Suppressor macrophage treated with lipopolysaccharide for 4 hours (primary cell): ENCODE results near the gene C1QTNF1.
A peak's percentile ranks its signal among the peaks of the same experiment; 100 is the strongest.

Source experiments
- DNase-seq: peaks from one replicate; pipeline ENCODE4 v3.0.0-alpha.2; 2020

The C1QTNF1 gene

GRCh38 chr17:79082311-79083190, 58.6 kb downstream of the C1QTNF1 start:
- DNase-seq, result peak; percentile 56

GRCh38 chr17:79083191-79083971, 59.4 kb downstream of the C1QTNF1 start:
- no peak for DNase-seq

- DNase-seq, result no peak
Measured at GRCh38 chr17:79084291-79085153, 60.6 kb downstream of the C1QTNF1 start.

- no peak for DNase-seq
Measured at GRCh38 chr17:79085154-79085920, 61.4 kb downstream of the C1QTNF1 start.

- no peak for DNase-seq
Measured at GRCh38 chr17:79085921-79086551, 62.1 kb downstream of the C1QTNF1 start.

GRCh38 chr17:79086609-79087427, 62.8 kb downstream of the C1QTNF1 start:
- DNase-seq, result no peak

GRCh38 chr17:79087428-79088143, 63.6 kb downstream of the C1QTNF1 start:
- DNase-seq, result peak; percentile 70

GRCh38 chr17:79088247-79088996, 64.5 kb downstream of the C1QTNF1 start:
- DNase-seq, result no peak

- no peak for DNase-seq
Measured at GRCh38 chr17:79088997-79089328, 65.0 kb downstream of the C1QTNF1 start.

- DNase-seq, result no peak
Measured at GRCh38 chr17:79089720-79090442, 65.9 kb downstream of the C1QTNF1 start.

GRCh38 chr17:79090443-79091225, 66.7 kb downstream of the C1QTNF1 start:
- DNase-seq, result no peak

GRCh38 chr17:79091226-79091670, 67.3 kb downstream of the C1QTNF1 start:
- no peak for DNase-seq

- no peak for DNase-seq
Measured at GRCh38 chr17:79092567-79092966, 68.6 kb downstream of the C1QTNF1 start.

GRCh38 chr17:79093270-79093669, 69.3 kb downstream of the C1QTNF1 start:
- no peak for DNase-seq

GRCh38 chr17:79094261-79094660, 70.3 kb downstream of the C1QTNF1 start:
- DNase-seq, result no peak

- no peak for DNase-seq
Measured at GRCh38 chr17:79095345-79096055, 71.5 kb downstream of the C1QTNF1 start.

GRCh38 chr17:79096477-79096876, 72.5 kb downstream of the C1QTNF1 start:
- no peak for DNase-seq
